Naive thymus-derived CD4-positive, alpha-beta T cell (primary cell): ENCODE data around the gene ZMYND19. TPM values are rescaled to one million over a fixed set of nuclear protein-coding genes. Genes with fewer than 3 reads are reported as not detected.
"Not testable (repeated sequence)": the region's sequence is repeated elsewhere in the genome, so short reads cannot be mapped to it uniquely, and the experiment has no call there.

Experiments used
- ATAC-seq: fragments of 150-1000 bp; cut with Tn5 transposase; 2 replicates; pipeline ENCODE4 v1.10.0; 2021; ENCODE audit warnings: mild to moderate bottlenecking, moderate library complexity
- CTCF ChIA-PET: fragments of 350-600 bp; sonication (Branson Sonifier 250); formaldehyde crosslinking; loops from one replicate; lab custom pipeline; 2021; ENCODE audit warnings: antibody characterized with exemption; lab: Charles Lee
- POLR2A ChIA-PET: fragments of 350-600 bp; sonication (Branson Sonifier 250); formaldehyde crosslinking; loops from one replicate; lab custom pipeline; 2021; ENCODE audit warnings: antibody characterized with exemption, inconsistent platforms; lab: Charles Lee
- DNase-seq, 9 donors: peaks; one replicate each; pipeline versions ENCODE4 v3.0.0 to v3.0.0-alpha.2; 2020 to 2022; ENCODE audit warnings: mixed read lengths in 1 of 9
- H3K27ac ChIP-seq: one replicate; pipeline ENCODE4 v1.7.0; 2013; ENCODE audit warnings: mild to moderate bottlenecking, low read depth, low read length, moderate library complexity
- H3K27me3 ChIP-seq, 2 donors: one replicate each; pipeline ENCODE4 v1.7.0; 2013; ENCODE audit warnings: low read length in 2 of 2, mild to moderate bottlenecking in 2 of 2, moderate library complexity in 2 of 2; ENCODE audit not compliant: control insufficient read depth in 2 of 2, insufficient read depth in 2 of 2
- H3K36me3 ChIP-seq, 3 experiments: 1 replicate in 2 of 3; 2 replicates in 1 of 3; pipeline ENCODE4 v1.7.0; 2013; ENCODE audit warnings: low read length in 3 of 3, mild to moderate bottlenecking in 3 of 3, moderate library complexity in 1 of 3; ENCODE audit not compliant: insufficient read depth in 3 of 3, control insufficient read depth in 2 of 3
- H3K4me1 ChIP-seq, 2 donors: one replicate each; pipeline ENCODE4 v1.7.0; 2013; ENCODE audit warnings: low read length in 2 of 2, mild to moderate bottlenecking in 2 of 2, moderate library complexity in 1 of 2; ENCODE audit not compliant: control insufficient read depth in 2 of 2, insufficient read depth in 2 of 2
- H3K4me3 ChIP-seq: 2 replicates; pipeline ENCODE4 v1.7.0; 2013; ENCODE audit warnings: mild to moderate bottlenecking, low read length
- H3K9me3 ChIP-seq, 3 experiments: 1 replicate in 2 of 3; 2 replicates in 1 of 3; pipeline ENCODE4 v1.7.0; 2013; ENCODE audit warnings: low read length in 3 of 3; ENCODE audit not compliant: control insufficient read depth in 2 of 3
- H3K27ac Mint-ChIP-seq, 9 donors: one replicate each; pipeline ENCODE4 v1.8.0; 2020 to 2022; ENCODE audit warnings: mixed read lengths in 9 of 9, mild to moderate bottlenecking in 8 of 9, moderate library complexity in 5 of 9, inconsistent platforms in 2 of 9
- H3K27me3 Mint-ChIP-seq, 5 donors: one replicate each; pipeline ENCODE4 v1.8.0; 2021 to 2022; ENCODE audit warnings: mixed read lengths in 5 of 5, mild to moderate bottlenecking in 1 of 5
- H3K36me3 Mint-ChIP-seq, 5 donors: one replicate each; pipeline ENCODE4 v1.8.0; 2020 to 2022; ENCODE audit warnings: mixed read lengths in 5 of 5, mild to moderate bottlenecking in 3 of 5, inconsistent platforms in 1 of 5
- H3K4me1 Mint-ChIP-seq, 7 donors: one replicate each; pipeline ENCODE4 v1.8.0; 2020 to 2022; ENCODE audit warnings: mixed read lengths in 7 of 7, mild to moderate bottlenecking in 3 of 7, inconsistent platforms in 1 of 7
- H3K4me3 Mint-ChIP-seq, 10 donors: one replicate each; pipeline ENCODE4 v1.8.0; 2020 to 2022; ENCODE audit warnings: mild to moderate bottlenecking in 10 of 10, mixed read lengths in 10 of 10, moderate library complexity in 6 of 10, inconsistent platforms in 2 of 10
- H3K9me3 Mint-ChIP-seq, 11 donors: one replicate each; pipeline ENCODE4 v1.8.0; 2020 to 2022; ENCODE audit warnings: mixed read lengths in 11 of 11, mild to moderate bottlenecking in 4 of 11, inconsistent platforms in 1 of 11, moderate library complexity in 1 of 11
- intact Hi-C, 2 donors: fragments of 100-400 bp; cut with micrococcal nuclease; formaldehyde crosslinking; loops; one replicate each; pipeline ENCODE4 v1.15.1; 2023
- polyA plus RNA-seq, 2 donors: library from polyadenylated mRNA; unstranded; fragments of 300-500 nt; fragmentation: Illumina TruSeq; gene quantifications; one replicate each; pipeline ENCODE4 v1.2.3, GENCODE V29; 2021
- total RNA-seq, 6 experiments: library from RNA in 5 of 6; stranded (reverse) in 5 of 6; gene quantifications; 1 replicate in 5 of 6; 2 replicates in 1 of 6; pipeline ENCODE4 v1.2.3 and lab custom pipeline; 2021 to 2026

Gene ZMYND19
- total and polyA plus RNA-seq, 7 experiments from 2014 or later, result 4.5 to 32.4 (median 19.0) TPM

- peak; percentile 77 to 95 (median 88) for DNase-seq
- Mint-ChIP-seq H3K4me3 (peak within 1 kb of the TSS; percentile 66 to 92 (median 84)), H3K27me3 (no peaks in the 10 kb centered on the region), H3K36me3 (no peaks in the 10 kb centered on the region), H3K4me1 (peaks cover 0 to 39% (median 24%) of the 10 kb centered on the region in 7 donors), H3K27ac (peak within 1 kb of the TSS in 5 of 9 donors; percentile 39 to 82 (median 52)), H3K9me3 (no peaks in the 10 kb centered on the region)
- no peaks in the 10 kb centered on the region for H3K9me3 ChIP-seq
- CTCF ChIA-PET, result no interaction called here
- no peaks in the 10 kb centered on the region for H3K36me3 ChIP-seq
- H3K27me3 ChIP-seq, result no peaks in the 10 kb centered on the region
- H3K4me3 ChIP-seq, result peak within 1 kb of the TSS; percentile 69
- intact Hi-C loops, result loop anchor here (1.0 to 2.0 kb wide), 10 partner anchors 13 to 815 kb away; partner anchors contain the start of genes MRPL41 (in 2 of the 2), TMEM141 (in 2 of the 2), ZMYND19 (in 2 of the 2) and DPH7 (in 1 of the 2)
- peak within 1 kb of the TSS; percentile 85 for H3K27ac ChIP-seq
- ATAC-seq, result peak; percentile 91
- H3K4me1 ChIP-seq, result peaks cover 6 to 10% of the 10 kb centered on the region in 2 donors
- POLR2A ChIA-PET, result interaction anchor here (1.2 kb wide), 2 partner anchors 13 to 14 kb away, joined by 3 to 7 read pairs; partner anchors contain the start of gene EHMT1
These were observed 15.1 kb upstream of the ZMYND19 start, which contains the start of gene ARRDC1 for GRCh38 chr9:137605121-137606004. Gene ARRDC1 (plus strand): TSS chr9:137605686. CDS start chr9:137605718, 32 bp downstream.

GRCh38 chr9:137604345-137605086 is 14.2 kb upstream of the ZMYND19 start:
- ChIA-PET POLR2A (interaction anchor here (1.2 kb wide), 2 partner anchors 14 to 15 kb away, joined by 3 to 7 read pairs; partner anchors contain the start of gene EHMT1), CTCF (no interaction called here)
- H3K4me1 Mint-ChIP-seq, result peaks cover 0 to 33% (median 24%) of the 10 kb centered on the region in 7 donors
- H3K36me3 Mint-ChIP-seq, result no peaks in the 10 kb centered on the region
- peak overlapping the region; percentile 36 to 79 (median 58) for H3K4me3 Mint-ChIP-seq
- H3K27ac ChIP-seq, result peak overlapping the region; percentile 35
- peak overlapping the region in 1 of 9 donors; percentile 52 for H3K27ac Mint-ChIP-seq
- peaks cover 6 to 10% of the 10 kb centered on the region in 2 donors for H3K4me1 ChIP-seq
- no peaks in the 10 kb centered on the region for H3K36me3 ChIP-seq
- intact Hi-C loops, result loop anchor here (1.0 to 2.0 kb wide), 10 partner anchors 14 to 814 kb away; partner anchors contain the start of genes MRPL41 (in 2 of the 2), TMEM141 (in 2 of the 2), ZMYND19 (in 2 of the 2) and DPH7 (in 1 of the 2)
- H3K27me3 Mint-ChIP-seq, result no peaks in the 10 kb centered on the region
- no peaks in the 10 kb centered on the region for H3K9me3 Mint-ChIP-seq
- ATAC-seq (no peak), DNase-seq (no peak)
- H3K4me3 ChIP-seq, result no peak overlapping the region
- H3K27me3 ChIP-seq, result no peaks in the 10 kb centered on the region
- H3K9me3 ChIP-seq, result no peaks in the 10 kb centered on the region

GRCh38 chr9:137603879-137604278 is 13.6 kb upstream of the ZMYND19 start:
- Histone ChIP-seq H3K36me3 (no peaks in the 10 kb centered on the region), H3K4me1 (peaks cover 6 to 10% of the 10 kb centered on the region in 2 donors), H3K27me3 (no peaks in the 10 kb centered on the region), H3K27ac (no peak overlapping the region), H3K9me3 (no peaks in the 10 kb centered on the region), H3K4me3 (no peak overlapping the region)
- H3K4me3 Mint-ChIP-seq, result peak overlapping the region; percentile 36 to 79 (median 58)
- POLR2A ChIA-PET, result no interaction called here
- no peak for DNase-seq
- peaks cover 0 to 36% (median 21%) of the 10 kb centered on the region in 7 donors for H3K4me1 Mint-ChIP-seq
- no peaks in the 10 kb centered on the region for H3K9me3 Mint-ChIP-seq
- no peak for ATAC-seq
- CTCF ChIA-PET, result no interaction called here
- intact Hi-C loops, result loop anchor here (2.0 kb wide), 3 partner anchors 141 to 813 kb away; partner anchors contain the start of genes TMEM141 (in 2 of the 2) and TUBB4B (in 1 of the 2)
- peak overlapping the region in 1 of 9 donors; percentile 52 for H3K27ac Mint-ChIP-seq
- H3K36me3 Mint-ChIP-seq, result no peaks in the 10 kb centered on the region
- H3K27me3 Mint-ChIP-seq, result no peaks in the 10 kb centered on the region

- POLR2A ChIA-PET, result interaction anchor here (0.7 to 1.1 kb wide), 2 partner anchors 51 to 466 kb away, joined by 3 read pairs; partner anchors contain the start of gene MRPL41
- Mint-ChIP-seq H3K4me1 (peaks cover 7 to 39% (median 19%) of the 10 kb centered on the region in 7 donors), H3K27ac (peak overlapping the region in 7 of 9 donors; percentile 0 to 85 (median 9)), H3K36me3 (no peaks in the 10 kb centered on the region), H3K9me3 (no peaks in the 10 kb centered on the region), H3K4me3 (peak overlapping the region in 5 of 10 donors; percentile 13 to 69 (median 48)), H3K27me3 (no peaks in the 10 kb centered on the region)
- Histone ChIP-seq H3K9me3 (no peaks in the 10 kb centered on the region), H3K27ac (no peak overlapping the region), H3K4me3 (no peak overlapping the region), H3K27me3 (no peaks in the 10 kb centered on the region), H3K36me3 (no peaks in the 10 kb centered on the region), H3K4me1 (peaks cover 6 to 10% of the 10 kb centered on the region in 2 donors)
- ATAC-seq, result no peak
- CTCF ChIA-PET, result no interaction called here
- no peak for DNase-seq
- intact Hi-C loops, result no loop called here
These were observed 12.3 kb upstream of the ZMYND19 start for GRCh38 chr9:137602661-137603060.

GRCh38 chr9:137598943-137599342 is 8.6 kb upstream of the ZMYND19 start:
- no peaks in the 10 kb centered on the region for H3K9me3 Mint-ChIP-seq
- Histone ChIP-seq H3K4me1 (no peaks in the 10 kb centered on the region), H3K36me3 (no peaks in the 10 kb centered on the region), H3K4me3 (no peak overlapping the region), H3K27ac (no peak overlapping the region), H3K27me3 (no peaks in the 10 kb centered on the region), H3K9me3 (no peaks in the 10 kb centered on the region)
- H3K4me3 Mint-ChIP-seq, result no peak overlapping the region
- peaks cover 0 to 24% (median 7%) of the 10 kb centered on the region in 7 donors for H3K4me1 Mint-ChIP-seq
- no peaks in the 10 kb centered on the region for H3K27me3 Mint-ChIP-seq
- no peak overlapping the region for H3K27ac Mint-ChIP-seq
- intact Hi-C loops, result no loop called here
- no peaks in the 10 kb centered on the region for H3K36me3 Mint-ChIP-seq
- POLR2A ChIA-PET, result interaction anchor here (0.6 kb wide), 1 partner anchor 514 kb away, joined by 3 read pairs; no protein-coding TSS in a partner anchor
- CTCF ChIA-PET, result no interaction called here
- no peak for DNase-seq
- ATAC-seq, result no peak

GRCh38 chr9:137596577-137596976 is 6.3 kb upstream of the ZMYND19 start:
- H3K27me3 ChIP-seq, intact Hi-C loops, ATAC-seq, H3K36me3 ChIP-seq, H3K4me1 ChIP-seq, POLR2A ChIA-PET, H3K9me3 Mint-ChIP-seq, H3K27ac ChIP-seq, H3K9me3 ChIP-seq, H3K36me3 Mint-ChIP-seq, H3K4me3 ChIP-seq, H3K27ac Mint-ChIP-seq, DNase-seq, H3K4me3 Mint-ChIP-seq, H3K27me3 Mint-ChIP-seq: not testable (repeated sequence)
- peaks cover 0 to 11% (median 4%) of the 10 kb centered on the region in 7 donors for H3K4me1 Mint-ChIP-seq
- CTCF ChIA-PET, result interaction anchor here (0.6 kb wide), 1 partner anchor 336 kb away, joined by 3 read pairs; no protein-coding TSS in a partner anchor
